HCT116 (cell line): Measurements from ENCODE around the gene TMEM63B. TPM values are rescaled to one million over a fixed set of nuclear protein-coding genes. Genes with fewer than 3 reads are reported as not detected.

Experiments used
- ATAC-seq: fragments of 200-7000 bp; cut with Tn5 transposase; 2 replicates; pipeline ENCODE4 v1.9.1; 2020; ENCODE audit warnings: mild to moderate bottlenecking, moderate library complexity
- BruUV-seq: library from RNA; stranded (reverse); fragments of 400-500 nt; replicated peaks from 2 replicates; lab custom pipeline; 2021; lab: Mats Ljungman, UMichigan
- CTCF ChIA-PET: fragments of 300-600 bp; sonication (Branson Sonifier 250); formaldehyde crosslinking; loops from one replicate; lab custom pipeline; 2021; ENCODE audit warnings: antibody characterized with exemption; lab: Charles Lee
- POLR2A ChIA-PET: fragments of 300-600, 350-600 bp; sonication (Branson Sonifier 250); formaldehyde crosslinking; loops from one replicate; lab custom pipeline; 2021; ENCODE audit warnings: antibody characterized with exemption; lab: Charles Lee
- RAD21 ChIA-PET, 2 experiments: fragments of 300-600 bp; sonication (Branson Sonifier 250); formaldehyde crosslinking; loops; one replicate each; lab custom pipeline; 2023; ENCODE audit warnings: low total read pairs in 2 of 2; ENCODE audit not compliant: uncharacterized antibody in 2 of 2, unreplicated experiment in 2 of 2, low non-redundant PET in 1 of 2; lab: Charles Lee
- DNase-seq: peaks from one replicate; pipeline ENCODE4 v3.0.0-alpha.2; 2010; ENCODE audit warnings: low read depth, low spot score
- H2AFZ ChIP-seq: fragments of 200-600 bp; shearing (Covaris generic), sonication (generic); 2 replicates; pipeline ENCODE4 v1.6.1; 2017; ENCODE audit warnings: low read depth, mixed run types, mixed read lengths, antibody characterized with exemption, low read length; ENCODE audit not compliant: poor library complexity, severe bottlenecking
- H3K27ac ChIP-seq: 2 replicates; pipeline ENCODE4 v1.5.1; 2012; ENCODE audit warnings: low read depth, low read length
- H3K27me3 ChIP-seq: fragments of 200-600 bp; sonication (generic); 2 replicates; pipeline ENCODE4 v1.6.1; 2016; ENCODE audit warnings: mixed run types, low read length, mixed read lengths; ENCODE audit not compliant: insufficient read depth
- H3K36me3 ChIP-seq, 2 experiments: fragments of 200-500 bp in 1 of 2; fragments of 200-600 bp in 1 of 2; sonication (Bioruptor generic) in 1 of 2; sonication (generic) in 1 of 2; 2 replicates each; pipeline versions ENCODE4 v1.5.1 to v1.6.1; 2014 to 2016; ENCODE audit warnings: low read length in 2 of 2, inconsistent platforms in 1 of 2, mixed read lengths in 1 of 2, mixed run types in 1 of 2; ENCODE audit not compliant: insufficient read depth in 2 of 2, control insufficient read depth in 1 of 2
- H3K4me1 ChIP-seq, 2 experiments: fragments of 200-600 bp in 1 of 2; sonication (generic) in 1 of 2; 2 replicates each; pipeline versions ENCODE4 v1.5.1 to v1.6.1; 2012 to 2017; ENCODE audit warnings: low read length in 2 of 2, inconsistent platforms in 1 of 2, mild to moderate bottlenecking in 1 of 2, mixed read lengths in 1 of 2, mixed run types in 1 of 2, moderate library complexity in 1 of 2; ENCODE audit not compliant: insufficient read depth in 2 of 2, control insufficient read depth in 1 of 2
- H3K4me2 ChIP-seq: fragments of 200-600 bp; sonication (generic); 2 replicates; pipeline ENCODE4 v1.6.1; 2017; ENCODE audit warnings: mixed run types, low read length, mixed read lengths
- H3K4me3 ChIP-seq, 2 experiments: fragments of 200-600 bp in 1 of 2; sonication (generic) in 1 of 2; replicated peaks in 1 of 2; 2 replicates each; pipeline ENCODE4 v1.5.1; 2011 to 2016; ENCODE audit warnings: low read length in 2 of 2, control low read depth in 1 of 2, low read depth in 1 of 2, mild to moderate bottlenecking in 1 of 2, mixed read lengths in 1 of 2, mixed run types in 1 of 2
- H3K79me2 ChIP-seq: fragments of 200-600 bp; sonication (generic); 2 replicates; pipeline ENCODE4 v1.6.1; 2017; ENCODE audit warnings: mild to moderate bottlenecking, mixed run types, low read length, moderate library complexity, mixed read lengths; ENCODE audit not compliant: insufficient read depth
- H3K9ac ChIP-seq: fragments of 200-600 bp; sonication (generic); 2 replicates; pipeline ENCODE4 v1.6.1; 2016; ENCODE audit warnings: low read length, mixed read lengths
- H3K9me2 ChIP-seq: fragments of 200-600 bp; sonication (generic), shearing (Covaris generic); 2 replicates; pipeline ENCODE4 v1.6.1; 2017; ENCODE audit warnings: mixed run types, mild to moderate bottlenecking, moderate library complexity; ENCODE audit not compliant: insufficient read depth
- H3K9me3 ChIP-seq, 2 experiments: fragments of 200-500 bp in 1 of 2; fragments of 200-600 bp in 1 of 2; sonication (Bioruptor generic) in 1 of 2; sonication (generic) in 1 of 2; 2 replicates each; pipeline ENCODE4 v1.6.1; 2014 to 2017; ENCODE audit warnings: low read length in 2 of 2, mixed read lengths in 2 of 2, inconsistent platforms in 1 of 2, low read depth in 1 of 2, mild to moderate bottlenecking in 1 of 2, mixed run types in 1 of 2, moderate library complexity in 1 of 2; ENCODE audit not compliant: control insufficient read depth in 1 of 2, insufficient read depth in 1 of 2
- H4K20me1 ChIP-seq: fragments of 200-600 bp; sonication (generic), shearing (Covaris generic); 2 replicates; pipeline ENCODE4 v1.6.1; 2017; ENCODE audit warnings: mixed run types, mild to moderate bottlenecking, moderate library complexity; ENCODE audit not compliant: insufficient read depth
- CEBPB ChIP-seq: IDR thresholded peaks from 2 replicates; pipeline ENCODE4 v1.6.1; 2012; ENCODE audit warnings: low read depth
- EGR1 ChIP-seq: IDR thresholded peaks from 2 replicates; pipeline ENCODE4 v1.6.1; 2012; ENCODE audit warnings: low read depth
- EZH2phosphoT487 ChIP-seq: fragments of 200-600 bp; IDR thresholded peaks from 2 replicates; pipeline ENCODE4 v1.6.1; 2018; ENCODE audit warnings: antibody characterized with exemption, borderline replicate concordance
- FOSL1 ChIP-seq: IDR thresholded peaks from 2 replicates; pipeline ENCODE4 v1.6.1; 2012; ENCODE audit warnings: low read depth
- JUND ChIP-seq: IDR thresholded peaks from 2 replicates; pipeline ENCODE4 v1.6.1; 2012
- POLR2A ChIP-seq: IDR thresholded peaks from 2 replicates; pipeline ENCODE4 v1.7.0; 2011; ENCODE audit warnings: borderline replicate concordance; ENCODE audit not compliant: insufficient read depth, insufficient read length; ENCODE audit errors: extremely low read depth
- POLR2AphosphoS5 ChIP-seq: IDR thresholded peaks from 2 replicates; pipeline ENCODE4 v1.6.1; 2011; ENCODE audit warnings: mild to moderate bottlenecking, low read depth, low read length, moderate library complexity
- SIN3A ChIP-seq: IDR thresholded peaks from 2 replicates; pipeline ENCODE4 v1.6.1; 2012; ENCODE audit warnings: low read depth
- YY1 ChIP-seq: IDR thresholded peaks from 2 replicates; pipeline ENCODE4 v1.6.1; 2011; ENCODE audit warnings: low read length, low read depth, moderate library complexity, mild to moderate bottlenecking; ENCODE audit not compliant: insufficient replicate concordance; ENCODE audit errors: extremely low read depth
- ZFX ChIP-seq: fragments of 450-650 bp; IDR thresholded peaks from 2 replicates; pipeline ENCODE4 v1.6.1; 2017
- ZNF274 ChIP-seq: fragments of 200-500 bp; sonication (Bioruptor generic); IDR thresholded peaks from 2 replicates; pipeline ENCODE4 v1.6.1; 2014; ENCODE audit warnings: mild to moderate bottlenecking, low read depth, low read length, inconsistent platforms
- intact Hi-C: fragments of 100-400 bp; cut with micrococcal nuclease; formaldehyde crosslinking; loops from 2 replicates; pipeline ENCODE4 v1.10.0; 2022
- total RNA-seq: library from RNA; stranded (reverse); gene quantifications from one replicate; pipeline ENCODE4 v1.2.1, GENCODE V29; 2021; ENCODE audit not compliant: unreplicated experiment
- TF ChIP-seq, protein P1 (sequence below), 3 experiments: fragments of 200-600 bp in 1 of 3; sonication (generic) in 1 of 3; IDR thresholded peaks in 2 of 3; conservative IDR thresholded peaks in 1 of 3; 2 replicates each; pipeline ENCODE4 v1.5.1; 2012 to 2017; ENCODE audit warnings: low read depth in 2 of 3, low read length in 2 of 3, antibody characterized with exemption in 1 of 3, borderline replicate concordance in 1 of 3, control low read depth in 1 of 3, mild to moderate bottlenecking in 1 of 3, mixed read lengths in 1 of 3, mixed run types in 1 of 3, moderate library complexity in 1 of 3; ENCODE audit not compliant: insufficient read depth in 1 of 3
- TF ChIP-seq, protein P2 (sequence below): IDR thresholded peaks from 2 replicates; pipeline ENCODE4 v1.6.1; 2012; ENCODE audit warnings: low read depth

TMEM63B gene
- total RNA-seq, 1 experiment from 2014 or later = 58.2 TPM

DNA sequence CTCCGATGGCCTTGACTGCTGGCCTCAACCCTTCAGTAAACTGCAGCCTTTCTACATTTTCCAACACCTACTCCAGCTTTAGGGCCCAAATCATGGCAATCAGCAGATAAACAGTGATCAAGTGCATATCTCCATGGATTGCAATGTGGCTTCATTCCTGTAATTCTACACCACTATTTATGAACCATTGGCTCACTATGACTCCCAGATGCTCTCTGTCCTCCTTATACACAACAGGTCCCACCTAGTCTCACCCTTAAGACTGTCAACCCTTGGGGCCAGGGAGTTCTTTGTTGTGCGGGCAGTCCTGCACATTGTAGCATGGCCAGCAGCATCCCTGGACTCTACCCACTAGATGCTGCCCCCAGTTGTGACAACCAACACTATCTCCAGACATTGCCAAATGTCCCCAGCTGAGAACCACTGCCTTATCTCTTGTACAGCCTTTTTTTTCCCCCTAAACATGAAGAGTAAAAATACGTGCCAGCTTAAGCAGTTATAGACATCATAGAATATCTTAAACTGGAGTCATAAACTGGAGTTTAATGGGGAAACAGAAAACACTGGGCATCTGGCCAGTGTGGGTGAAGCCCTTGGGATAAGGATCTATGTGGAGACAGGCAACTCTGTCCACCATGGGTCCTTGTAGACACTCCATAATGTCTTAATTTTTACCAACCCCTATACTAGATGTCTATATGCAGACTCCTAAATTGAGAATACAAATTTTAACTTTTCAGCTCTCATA is 21.2 kb upstream of the TMEM63B start:
- DNase-seq (no peak), ATAC-seq (no peak)
- no peak overlapping the region for H3K27ac ChIP-seq
- no TSS peak for BruUV-seq
- peaks cover 44% of the 10 kb centered on the region; the same call in 1 of the 2 replicates for H3K79me2 ChIP-seq
- no peaks in the 10 kb centered on the region for H3K9me3 ChIP-seq
- H3K9ac ChIP-seq = no peak overlapping the region
- no peak for TF ChIP-seq EZH2phosphoT487
- H3K4me2 ChIP-seq = no peak overlapping the region
- ChIA-PET RAD21 (no interaction called here), CTCF (no interaction called here), POLR2A (no interaction called here)
- no peak overlapping the region for H3K4me3 ChIP-seq
- H3K36me3 ChIP-seq = peaks cover 19 to 31% of the 10 kb centered on the region in 2 experiments
- no peaks in the 10 kb centered on the region for H3K9me2 ChIP-seq
- no peak overlapping the region for H2AFZ ChIP-seq
- H3K27me3 ChIP-seq = no peaks in the 10 kb centered on the region
- H3K4me1 ChIP-seq = no peaks in the 10 kb centered on the region
- intact Hi-C loops = no loop called here
- H4K20me1 ChIP-seq = 0 out of 2 replicates have a peak, but pooled peaks cover 3% of the 10 kb centered on the region

DNA sequence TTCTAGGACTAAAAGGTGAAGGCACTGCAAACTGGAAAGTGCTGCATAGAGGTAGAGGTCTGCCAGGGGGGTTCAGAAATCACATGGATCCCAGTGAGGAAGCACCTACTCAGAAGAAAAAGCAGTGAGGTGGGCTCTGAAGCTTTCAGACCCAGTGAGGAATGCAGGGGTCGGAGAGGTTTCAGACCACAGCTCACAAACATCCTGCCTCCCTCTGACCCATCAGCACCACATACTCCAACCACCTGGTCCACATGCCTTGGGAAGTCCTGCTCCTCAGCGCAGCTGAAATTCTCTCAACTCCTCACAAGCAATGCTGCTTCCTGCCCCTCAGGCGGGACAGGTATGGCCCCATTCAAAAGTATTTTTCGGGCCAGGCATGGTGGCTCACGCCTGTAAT is 20.3 kb upstream of the TMEM63B start:
- H3K27ac ChIP-seq = no peak overlapping the region
- no peak overlapping the region for H3K9ac ChIP-seq
- ATAC-seq (no peak), DNase-seq (no peak)
- intact Hi-C loops = no loop called here
- RAD21 ChIA-PET = no interaction called here
- H3K4me2 ChIP-seq = no peak overlapping the region
- no peaks in the 10 kb centered on the region for H3K9me3 ChIP-seq
- no peaks in the 10 kb centered on the region for H3K9me2 ChIP-seq
- H3K79me2 ChIP-seq = peaks cover 49% of the 10 kb centered on the region; the same call in 1 of the 2 replicates
- POLR2A ChIA-PET = no interaction called here
- H3K36me3 ChIP-seq = peaks cover 25 to 39% of the 10 kb centered on the region in 2 experiments
- no peak overlapping the region for H2AFZ ChIP-seq
- no peaks in the 10 kb centered on the region for H3K4me1 ChIP-seq
- CTCF ChIA-PET = no interaction called here
- no peaks in the 10 kb centered on the region for H3K27me3 ChIP-seq
- H3K4me3 ChIP-seq = no peak overlapping the region
- BruUV-seq = no TSS peak
- H4K20me1 ChIP-seq = 0 out of 2 replicates have a peak, but pooled peaks cover 3% of the 10 kb centered on the region
- TF ChIP-seq, protein P1, sequence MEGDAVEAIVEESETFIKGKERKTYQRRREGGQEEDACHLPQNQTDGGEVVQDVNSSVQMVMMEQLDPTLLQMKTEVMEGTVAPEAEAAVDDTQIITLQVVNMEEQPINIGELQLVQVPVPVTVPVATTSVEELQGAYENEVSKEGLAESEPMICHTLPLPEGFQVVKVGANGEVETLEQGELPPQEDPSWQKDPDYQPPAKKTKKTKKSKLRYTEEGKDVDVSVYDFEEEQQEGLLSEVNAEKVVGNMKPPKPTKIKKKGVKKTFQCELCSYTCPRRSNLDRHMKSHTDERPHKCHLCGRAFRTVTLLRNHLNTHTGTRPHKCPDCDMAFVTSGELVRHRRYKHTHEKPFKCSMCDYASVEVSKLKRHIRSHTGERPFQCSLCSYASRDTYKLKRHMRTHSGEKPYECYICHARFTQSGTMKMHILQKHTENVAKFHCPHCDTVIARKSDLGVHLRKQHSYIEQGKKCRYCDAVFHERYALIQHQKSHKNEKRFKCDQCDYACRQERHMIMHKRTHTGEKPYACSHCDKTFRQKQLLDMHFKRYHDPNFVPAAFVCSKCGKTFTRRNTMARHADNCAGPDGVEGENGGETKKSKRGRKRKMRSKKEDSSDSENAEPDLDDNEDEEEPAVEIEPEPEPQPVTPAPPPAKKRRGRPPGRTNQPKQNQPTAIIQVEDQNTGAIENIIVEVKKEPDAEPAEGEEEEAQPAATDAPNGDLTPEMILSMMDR (IDR thresholded peaks at IDR 0.05 in 2 of 3, conservative IDR thresholded peaks at IDR 0.05 in 1 of 3; ENCODE audit: borderline replicate concordance in 1 of 3, insufficient read depth in 1 of 3, low read depth in 2 of 3, low read length in 2 of 3) = no peak
- TF ChIP-seq YY1 (no peak), JUND (no peak), POLR2AphosphoS5 (no peak), ZNF274 (no peak), EGR1 (no peak), FOSL1 (no peak), POLR2A (no peak), CEBPB (no peak), ZFX (no peak), EZH2phosphoT487 (no peak), SIN3A (no peak)
- TF ChIP-seq, protein P2, sequence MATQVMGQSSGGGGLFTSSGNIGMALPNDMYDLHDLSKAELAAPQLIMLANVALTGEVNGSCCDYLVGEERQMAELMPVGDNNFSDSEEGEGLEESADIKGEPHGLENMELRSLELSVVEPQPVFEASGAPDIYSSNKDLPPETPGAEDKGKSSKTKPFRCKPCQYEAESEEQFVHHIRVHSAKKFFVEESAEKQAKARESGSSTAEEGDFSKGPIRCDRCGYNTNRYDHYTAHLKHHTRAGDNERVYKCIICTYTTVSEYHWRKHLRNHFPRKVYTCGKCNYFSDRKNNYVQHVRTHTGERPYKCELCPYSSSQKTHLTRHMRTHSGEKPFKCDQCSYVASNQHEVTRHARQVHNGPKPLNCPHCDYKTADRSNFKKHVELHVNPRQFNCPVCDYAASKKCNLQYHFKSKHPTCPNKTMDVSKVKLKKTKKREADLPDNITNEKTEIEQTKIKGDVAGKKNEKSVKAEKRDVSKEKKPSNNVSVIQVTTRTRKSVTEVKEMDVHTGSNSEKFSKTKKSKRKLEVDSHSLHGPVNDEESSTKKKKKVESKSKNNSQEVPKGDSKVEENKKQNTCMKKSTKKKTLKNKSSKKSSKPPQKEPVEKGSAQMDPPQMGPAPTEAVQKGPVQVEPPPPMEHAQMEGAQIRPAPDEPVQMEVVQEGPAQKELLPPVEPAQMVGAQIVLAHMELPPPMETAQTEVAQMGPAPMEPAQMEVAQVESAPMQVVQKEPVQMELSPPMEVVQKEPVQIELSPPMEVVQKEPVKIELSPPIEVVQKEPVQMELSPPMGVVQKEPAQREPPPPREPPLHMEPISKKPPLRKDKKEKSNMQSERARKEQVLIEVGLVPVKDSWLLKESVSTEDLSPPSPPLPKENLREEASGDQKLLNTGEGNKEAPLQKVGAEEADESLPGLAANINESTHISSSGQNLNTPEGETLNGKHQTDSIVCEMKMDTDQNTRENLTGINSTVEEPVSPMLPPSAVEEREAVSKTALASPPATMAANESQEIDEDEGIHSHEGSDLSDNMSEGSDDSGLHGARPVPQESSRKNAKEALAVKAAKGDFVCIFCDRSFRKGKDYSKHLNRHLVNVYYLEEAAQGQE = no peak
